ENCODE measurements around the gene AMPD3.

AMPD3 gene

GRCh38 chr11:10539339-10539738 is 84.3 kb downstream of the AMPD3 start:
- no peak for DNase-seq (ENCODE audit: low read depth)

GRCh38 chr11:10540546-10540914 is 85.5 kb downstream of the AMPD3 start:
- no peak for DNase-seq (ENCODE audit: low read depth)

GRCh38 chr11:10540915-10541560 is 86.0 kb downstream of the AMPD3 start, which contains the start of gene RNF141:
RNF141 (minus strand) TSS chr11:10541187; CDS start chr11:10534158, 7,029 bp downstream.
- DNase-seq (ENCODE audit: low read depth), result peak; percentile 77

GRCh38 chr11:10541561-10541930 is 86.5 kb downstream of the AMPD3 start:
- no peak for DNase-seq (ENCODE audit: low read depth)

GRCh38 chr11:10542776-10543175 is 87.7 kb downstream of the AMPD3 start:
- no peak for DNase-seq (ENCODE audit: low read depth)

GRCh38 chr11:10543782-10544181 is 88.7 kb downstream of the AMPD3 start:
- DNase-seq (ENCODE audit: low read depth), result no peak

- DNase-seq (ENCODE audit: low read depth), result no peak
Observed at GRCh38 chr11:10544491-10545465, 89.7 kb downstream of the AMPD3 start.

GRCh38 chr11:10550503-10551289 is 95.6 kb downstream of the AMPD3 start:
- DNase-seq (ENCODE audit: low read depth), result no peak

GRCh38 chr11:10551290-10551592 is 96.2 kb downstream of the AMPD3 start:
- no peak for DNase-seq (ENCODE audit: low read depth)

- DNase-seq (ENCODE audit: low read depth), result no peak
Observed at GRCh38 chr11:10551845-10552352, 96.8 kb downstream of the AMPD3 start.

GRCh38 chr11:10556590-10556989 is 101.5 kb downstream of the AMPD3 start:
- peak; percentile 29 for DNase-seq (ENCODE audit: low read depth)

All from CMK (cell line).